ENCODE measurements around the gene MUC22.

GRCh38 chr6:30998785-30999184, 11.5 kb upstream of the MUC22 start:
- TF ChIP-seq, protein P1, sequence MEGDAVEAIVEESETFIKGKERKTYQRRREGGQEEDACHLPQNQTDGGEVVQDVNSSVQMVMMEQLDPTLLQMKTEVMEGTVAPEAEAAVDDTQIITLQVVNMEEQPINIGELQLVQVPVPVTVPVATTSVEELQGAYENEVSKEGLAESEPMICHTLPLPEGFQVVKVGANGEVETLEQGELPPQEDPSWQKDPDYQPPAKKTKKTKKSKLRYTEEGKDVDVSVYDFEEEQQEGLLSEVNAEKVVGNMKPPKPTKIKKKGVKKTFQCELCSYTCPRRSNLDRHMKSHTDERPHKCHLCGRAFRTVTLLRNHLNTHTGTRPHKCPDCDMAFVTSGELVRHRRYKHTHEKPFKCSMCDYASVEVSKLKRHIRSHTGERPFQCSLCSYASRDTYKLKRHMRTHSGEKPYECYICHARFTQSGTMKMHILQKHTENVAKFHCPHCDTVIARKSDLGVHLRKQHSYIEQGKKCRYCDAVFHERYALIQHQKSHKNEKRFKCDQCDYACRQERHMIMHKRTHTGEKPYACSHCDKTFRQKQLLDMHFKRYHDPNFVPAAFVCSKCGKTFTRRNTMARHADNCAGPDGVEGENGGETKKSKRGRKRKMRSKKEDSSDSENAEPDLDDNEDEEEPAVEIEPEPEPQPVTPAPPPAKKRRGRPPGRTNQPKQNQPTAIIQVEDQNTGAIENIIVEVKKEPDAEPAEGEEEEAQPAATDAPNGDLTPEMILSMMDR (conservative IDR thresholded peaks at IDR 0.05), result no peak
- no peak for TF ChIP-seq ZFX (IDR thresholded peaks at IDR 0.05)

Data from C4-2B (cell line).